Right atrium auricular region (tissue), 2 donors: Measurements from ENCODE around the gene DDX1. TPM values are rescaled to one million over a fixed set of nuclear protein-coding genes. Genes with fewer than 3 reads are reported as not detected.

Source experiments
- DNase-seq: peaks from one replicate; pipeline ENCODE4 v3.0.0-alpha.2; 2019; ENCODE audit warnings: low spot score
- H3K27ac ChIP-seq, 2 donors: fragments of 200-600 bp; sonication (generic); 1 replicate in 1 of 2; 2 replicates in 1 of 2; pipeline ENCODE4 v1.5.1; 2016 to 2019
- H3K27me3 ChIP-seq, 2 donors: fragments of 200-600 bp; sonication (generic); one replicate each; pipeline versions ENCODE4 v1.5.1 to v1.6.0; 2017 to 2019
- H3K36me3 ChIP-seq: fragments of 200-600 bp; sonication (generic); one replicate; pipeline ENCODE4 v1.5.1; 2016
- H3K4me1 ChIP-seq, 2 donors: fragments of 200-600 bp; sonication (generic); one replicate each; pipeline versions ENCODE4 v1.5.1 to v1.6.0; 2017 to 2019
- H3K4me3 ChIP-seq, 2 donors: fragments of 200-600 bp; sonication (generic); 1 replicate in 1 of 2; 2 replicates in 1 of 2; pipeline ENCODE4 v1.5.1; 2017 to 2019; ENCODE audit warnings: mild to moderate bottlenecking in 1 of 2, moderate library complexity in 1 of 2
- H3K9me3 ChIP-seq, 2 donors: fragments of 200-600 bp; sonication (generic); one replicate each; pipeline ENCODE4 v1.5.1; 2019
- total RNA-seq, 2 donors: library from RNA; depleted of rRNA; stranded (reverse); fragments of >200 nt; gene quantifications; one replicate each; pipeline ENCODE4 v1.1.0, GENCODE V29; 2016
- TF ChIP-seq, protein P1 (sequence below), 2 donors: fragments of 200-600 bp; sonication (generic); IDR thresholded peaks; one replicate each; pipeline ENCODE4 v1.5.1; 2019; ENCODE audit warnings: antibody characterized with exemption in 2 of 2

Gene DDX1
- total RNA-seq, 2 donors from 2014 or later: 60.1 to 75.9 TPM

GRCh38 chr2:15547115-15547876 lies 44.4 kb upstream of the DDX1 start:
- H3K27ac ChIP-seq: no peak overlapping the region
- no peak for DNase-seq
- peaks cover 16% of the 10 kb centered on the region for H3K36me3 ChIP-seq
- H3K4me3 ChIP-seq: no peak overlapping the region
- TF ChIP-seq, protein P1, sequence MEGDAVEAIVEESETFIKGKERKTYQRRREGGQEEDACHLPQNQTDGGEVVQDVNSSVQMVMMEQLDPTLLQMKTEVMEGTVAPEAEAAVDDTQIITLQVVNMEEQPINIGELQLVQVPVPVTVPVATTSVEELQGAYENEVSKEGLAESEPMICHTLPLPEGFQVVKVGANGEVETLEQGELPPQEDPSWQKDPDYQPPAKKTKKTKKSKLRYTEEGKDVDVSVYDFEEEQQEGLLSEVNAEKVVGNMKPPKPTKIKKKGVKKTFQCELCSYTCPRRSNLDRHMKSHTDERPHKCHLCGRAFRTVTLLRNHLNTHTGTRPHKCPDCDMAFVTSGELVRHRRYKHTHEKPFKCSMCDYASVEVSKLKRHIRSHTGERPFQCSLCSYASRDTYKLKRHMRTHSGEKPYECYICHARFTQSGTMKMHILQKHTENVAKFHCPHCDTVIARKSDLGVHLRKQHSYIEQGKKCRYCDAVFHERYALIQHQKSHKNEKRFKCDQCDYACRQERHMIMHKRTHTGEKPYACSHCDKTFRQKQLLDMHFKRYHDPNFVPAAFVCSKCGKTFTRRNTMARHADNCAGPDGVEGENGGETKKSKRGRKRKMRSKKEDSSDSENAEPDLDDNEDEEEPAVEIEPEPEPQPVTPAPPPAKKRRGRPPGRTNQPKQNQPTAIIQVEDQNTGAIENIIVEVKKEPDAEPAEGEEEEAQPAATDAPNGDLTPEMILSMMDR (IDR thresholded peaks at IDR 0.05): no peak
- no peaks in the 10 kb centered on the region for H3K9me3 ChIP-seq
- H3K4me1 ChIP-seq: no peaks in the 10 kb centered on the region
- no peaks in the 10 kb centered on the region for H3K27me3 ChIP-seq

DNA sequence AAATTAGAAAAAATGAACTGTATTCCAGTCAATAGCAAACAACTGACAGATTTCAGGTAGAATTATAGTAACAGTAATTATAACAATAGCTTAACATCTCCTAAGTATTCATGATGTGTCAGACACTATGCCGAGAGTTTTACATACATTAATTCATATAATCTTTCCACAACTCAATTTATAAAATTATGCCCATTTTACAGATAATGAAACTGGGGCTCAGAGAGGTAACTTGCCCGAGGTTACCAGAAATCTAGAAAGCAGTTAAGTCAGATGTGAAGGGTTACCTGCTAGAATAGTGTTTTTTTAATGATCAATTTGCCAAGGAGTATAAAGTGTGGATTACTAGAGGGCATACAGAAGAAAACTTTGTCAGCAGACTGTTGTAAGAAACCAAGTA lies 42.7 kb upstream of the DDX1 start:
- Histone ChIP-seq H3K36me3 (peaks cover 16% of the 10 kb centered on the region), H3K4me1 (no peaks in the 10 kb centered on the region), H3K9me3 (no peaks in the 10 kb centered on the region), H3K27me3 (no peaks in the 10 kb centered on the region), H3K27ac (no peak overlapping the region), H3K4me3 (no peak overlapping the region)
- TF ChIP-seq, protein P1 (IDR thresholded peaks at IDR 0.05): no peak
- no peak for DNase-seq

- Histone ChIP-seq H3K27me3 (no peaks in the 10 kb centered on the region), H3K4me1 (peaks cover 0 to 7% of the 10 kb centered on the region in 2 donors), H3K4me3 (no peak overlapping the region), H3K27ac (no peak overlapping the region), H3K36me3 (peaks cover 16% of the 10 kb centered on the region), H3K9me3 (no peaks in the 10 kb centered on the region)
- TF ChIP-seq, protein P1 (IDR thresholded peaks at IDR 0.05): no peak
- no peak for DNase-seq
Observed at GRCh38 chr2:15553519-15553918, 38.1 kb upstream of the DDX1 start.

- H3K27me3 ChIP-seq: no peaks in the 10 kb centered on the region
- H3K4me1 ChIP-seq: peaks cover 0 to 10% of the 10 kb centered on the region in 2 donors
- no peak for DNase-seq
- TF ChIP-seq, protein P1 (IDR thresholded peaks at IDR 0.05): no peak
- H3K36me3 ChIP-seq: peaks cover 11% of the 10 kb centered on the region
- H3K27ac ChIP-seq: no peak overlapping the region
- no peaks in the 10 kb centered on the region for H3K9me3 ChIP-seq
- H3K4me3 ChIP-seq: no peak overlapping the region
Observed at GRCh38 chr2:15553951-15554350, 37.7 kb upstream of the DDX1 start.

DNA sequence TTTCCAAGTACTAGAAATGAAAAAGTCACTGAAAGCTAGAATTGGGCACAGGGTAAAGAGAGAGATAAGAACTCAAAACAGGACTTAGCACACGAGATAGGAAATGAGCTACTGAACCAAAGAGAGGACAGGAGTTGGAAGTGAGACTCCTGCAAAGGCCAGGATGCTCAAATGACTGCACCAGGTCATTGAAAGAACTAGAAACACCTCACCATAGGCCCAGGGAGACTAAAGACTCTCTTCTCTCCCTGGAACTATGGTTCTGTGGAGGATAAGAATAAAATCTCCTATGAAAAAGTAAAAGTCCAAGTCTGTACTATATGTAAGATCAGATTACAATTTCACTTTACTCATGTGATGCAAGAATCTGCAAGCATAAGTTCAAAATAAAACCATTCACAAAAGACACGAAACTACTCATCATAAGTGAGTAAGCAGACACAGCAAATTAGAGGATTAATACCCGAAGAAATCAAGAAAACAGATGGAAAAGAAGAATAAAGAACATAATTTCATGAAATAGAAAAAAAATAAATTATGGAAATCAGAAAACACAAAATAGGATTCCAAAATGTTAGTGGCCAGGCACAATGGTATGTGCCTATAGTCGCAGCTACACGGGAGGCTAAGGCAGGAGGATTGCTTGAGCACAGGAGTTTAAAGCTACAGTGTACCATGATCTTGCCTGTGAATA lies 37.0 kb upstream of the DDX1 start:
- H3K36me3 ChIP-seq: peaks cover 6% of the 10 kb centered on the region

More for the DNA sequence above, 37.0 kb upstream of the DDX1 start:
- peaks cover 0 to 17% of the 10 kb centered on the region in 2 donors for H3K4me1 ChIP-seq
- no peak overlapping the region for H3K4me3 ChIP-seq
- H3K27ac ChIP-seq: no peak overlapping the region
- H3K27me3 ChIP-seq: no peaks in the 10 kb centered on the region
- TF ChIP-seq, protein P1 (IDR thresholded peaks at IDR 0.05): no peak
- DNase-seq: no peak
- H3K9me3 ChIP-seq: no peaks in the 10 kb centered on the region
